A549 (cell line): Measurements from ENCODE around the gene FAM110D.

Experiments
- CEBPB ChIP-seq, 2 experiments: fragments of >200 bp in 1 of 2; sonication (Bioruptor Twin) in 1 of 2; formaldehyde crosslinking in 1 of 2; IDR thresholded peaks; 2 replicates each; pipeline ENCODE4 v1.6.1; 2012 to 2016
- CHD4 ChIP-seq: fragments of 200-600 bp; sonication (generic); IDR thresholded peaks from 2 replicates; pipeline ENCODE4 v1.6.1; 2016; ENCODE audit warnings: antibody characterized with exemption, mild to moderate bottlenecking, borderline replicate concordance
- EP300 ChIP-seq, 2 experiments: fragments of >200 bp; sonication (Bioruptor Twin); formaldehyde crosslinking; IDR thresholded peaks; 2 replicates in 1 of 2; 3 replicates in 1 of 2; pipeline ENCODE4 v1.6.1; 2016 to 2017
- JUNB ChIP-seq: fragments of >200 bp; sonication (Bioruptor Twin); formaldehyde crosslinking; IDR thresholded peaks from 2 replicates; pipeline ENCODE4 v1.6.1; 2016
- MAZ ChIP-seq: fragments of 150-350 bp; IDR thresholded peaks from 2 replicates; pipeline ENCODE4 v1.6.1; 2014; ENCODE audit warnings: antibody characterized with exemption, low read depth, low read length, borderline replicate concordance
- NR3C1 ChIP-seq: fragments of >200 bp; sonication (Bioruptor Twin); formaldehyde crosslinking; IDR thresholded peaks from 3 replicates; pipeline ENCODE4 v1.6.1; 2017
- POLR2A ChIP-seq: IDR thresholded peaks from 2 replicates; pipeline ENCODE4 v1.6.1; 2012; ENCODE audit warnings: mild to moderate bottlenecking, low read length
- RARB ChIP-seq: fragments of 250-450 bp; sonication (Bioruptor Pico); IDR thresholded peaks from 2 replicates; pipeline ENCODE4 v1.8.0; 2021; ENCODE audit warnings: mild to moderate bottlenecking, moderate library complexity
- RFX5 ChIP-seq: fragments of 450-650 bp; IDR thresholded peaks from 2 replicates; pipeline ENCODE4 v1.7.1; 2014; ENCODE audit warnings: antibody characterized with exemption, mild to moderate bottlenecking, moderate library complexity
- TP53 ChIP-seq: fragments of 250-450 bp; sonication (Bioruptor Pico); IDR thresholded peaks from 2 replicates; pipeline ENCODE4 v1.5.0; 2021; ENCODE audit warnings: mild to moderate bottlenecking, moderate library complexity
- TF ChIP-seq, protein P1 (sequence below): fragments of >200 bp; sonication (Bioruptor Twin); formaldehyde crosslinking; IDR thresholded peaks from 3 replicates; pipeline ENCODE4 v1.5.1; 2016
- TF ChIP-seq, protein P2 (sequence below): IDR thresholded peaks from 2 replicates; pipeline ENCODE4 v1.6.1; 2012

DNA sequence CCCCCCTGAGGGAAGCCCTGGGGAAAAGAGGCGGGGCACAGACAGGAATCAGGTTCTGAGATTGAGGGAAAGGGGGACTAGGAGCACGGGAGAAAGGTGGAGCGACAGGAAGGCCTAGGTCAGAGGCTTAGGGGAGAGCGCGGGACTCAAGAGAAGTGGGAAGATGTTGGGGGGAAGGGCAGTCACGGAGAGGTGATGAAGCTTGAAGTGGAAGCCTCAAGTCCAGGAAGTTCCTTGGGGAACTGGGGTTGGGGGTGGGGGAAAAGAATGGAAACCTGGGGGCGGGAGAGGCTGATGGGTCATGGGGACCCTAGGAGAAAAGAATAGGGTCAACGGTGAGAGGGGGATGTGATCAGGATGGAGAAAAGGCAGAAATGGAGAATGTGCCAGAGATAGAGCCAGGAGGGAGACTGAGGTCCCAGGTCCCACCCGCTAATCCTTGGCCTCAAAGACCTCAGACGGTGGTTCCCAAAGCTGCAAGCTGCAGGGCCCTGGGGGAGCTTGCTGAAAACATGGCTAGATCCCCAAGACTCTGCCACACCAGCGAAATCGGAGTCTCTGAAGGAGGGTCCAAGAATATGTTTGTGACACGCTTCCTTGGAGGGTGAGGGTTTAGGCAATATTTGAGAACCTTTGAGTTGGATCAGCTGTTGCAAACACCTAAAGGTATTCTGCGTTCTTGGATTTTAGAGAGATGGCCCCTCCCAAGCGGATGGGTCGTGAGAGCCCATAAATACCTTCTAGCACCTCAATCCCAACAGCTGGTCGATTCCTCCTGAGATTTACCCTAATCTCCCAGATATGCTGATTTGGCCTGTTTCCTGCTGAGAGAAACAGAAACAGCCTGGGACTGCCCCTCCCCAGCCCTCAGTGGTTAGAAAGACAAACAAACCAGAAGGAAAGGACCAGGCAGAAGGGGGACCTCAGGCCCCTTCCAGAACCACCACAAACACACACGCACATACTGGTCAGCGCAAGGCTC is 6.3 kb downstream of the FAM110D start:
- TF ChIP-seq RFX5 (no peak), TP53 (CRISPR knock-in tag) (no peak), MAZ (no peak), POLR2A (no peak), CEBPB (IDR thresholded peaks at IDR 0.05) (no peak), NR3C1 (no peak), EP300 (IDR thresholded peaks at IDR 0.05) (no peak), RARB (CRISPR knock-in tag) (no peak), CHD4 (no peak), JUNB (no peak)
- TF ChIP-seq, protein P1, sequence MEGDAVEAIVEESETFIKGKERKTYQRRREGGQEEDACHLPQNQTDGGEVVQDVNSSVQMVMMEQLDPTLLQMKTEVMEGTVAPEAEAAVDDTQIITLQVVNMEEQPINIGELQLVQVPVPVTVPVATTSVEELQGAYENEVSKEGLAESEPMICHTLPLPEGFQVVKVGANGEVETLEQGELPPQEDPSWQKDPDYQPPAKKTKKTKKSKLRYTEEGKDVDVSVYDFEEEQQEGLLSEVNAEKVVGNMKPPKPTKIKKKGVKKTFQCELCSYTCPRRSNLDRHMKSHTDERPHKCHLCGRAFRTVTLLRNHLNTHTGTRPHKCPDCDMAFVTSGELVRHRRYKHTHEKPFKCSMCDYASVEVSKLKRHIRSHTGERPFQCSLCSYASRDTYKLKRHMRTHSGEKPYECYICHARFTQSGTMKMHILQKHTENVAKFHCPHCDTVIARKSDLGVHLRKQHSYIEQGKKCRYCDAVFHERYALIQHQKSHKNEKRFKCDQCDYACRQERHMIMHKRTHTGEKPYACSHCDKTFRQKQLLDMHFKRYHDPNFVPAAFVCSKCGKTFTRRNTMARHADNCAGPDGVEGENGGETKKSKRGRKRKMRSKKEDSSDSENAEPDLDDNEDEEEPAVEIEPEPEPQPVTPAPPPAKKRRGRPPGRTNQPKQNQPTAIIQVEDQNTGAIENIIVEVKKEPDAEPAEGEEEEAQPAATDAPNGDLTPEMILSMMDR = no peak
- TF ChIP-seq, protein P2, sequence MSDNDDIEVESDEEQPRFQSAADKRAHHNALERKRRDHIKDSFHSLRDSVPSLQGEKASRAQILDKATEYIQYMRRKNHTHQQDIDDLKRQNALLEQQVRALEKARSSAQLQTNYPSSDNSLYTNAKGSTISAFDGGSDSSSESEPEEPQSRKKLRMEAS = no peak
